HK-2 (cell line): ENCODE measurements around the gene KCNG1.
A peak's percentile ranks its signal among the peaks of the same experiment; 100 is the strongest.

ENCODE experiments used
- DNase-seq: peaks from one replicate; pipeline ENCODE4 v3.0.0-alpha.2; 2018; ENCODE audit not compliant: unreplicated experiment

Gene KCNG1

GRCh38 chr20:51014797-51015722 is 7.8 kb downstream of the KCNG1 start:
- peak; percentile 71 for DNase-seq

DNA sequence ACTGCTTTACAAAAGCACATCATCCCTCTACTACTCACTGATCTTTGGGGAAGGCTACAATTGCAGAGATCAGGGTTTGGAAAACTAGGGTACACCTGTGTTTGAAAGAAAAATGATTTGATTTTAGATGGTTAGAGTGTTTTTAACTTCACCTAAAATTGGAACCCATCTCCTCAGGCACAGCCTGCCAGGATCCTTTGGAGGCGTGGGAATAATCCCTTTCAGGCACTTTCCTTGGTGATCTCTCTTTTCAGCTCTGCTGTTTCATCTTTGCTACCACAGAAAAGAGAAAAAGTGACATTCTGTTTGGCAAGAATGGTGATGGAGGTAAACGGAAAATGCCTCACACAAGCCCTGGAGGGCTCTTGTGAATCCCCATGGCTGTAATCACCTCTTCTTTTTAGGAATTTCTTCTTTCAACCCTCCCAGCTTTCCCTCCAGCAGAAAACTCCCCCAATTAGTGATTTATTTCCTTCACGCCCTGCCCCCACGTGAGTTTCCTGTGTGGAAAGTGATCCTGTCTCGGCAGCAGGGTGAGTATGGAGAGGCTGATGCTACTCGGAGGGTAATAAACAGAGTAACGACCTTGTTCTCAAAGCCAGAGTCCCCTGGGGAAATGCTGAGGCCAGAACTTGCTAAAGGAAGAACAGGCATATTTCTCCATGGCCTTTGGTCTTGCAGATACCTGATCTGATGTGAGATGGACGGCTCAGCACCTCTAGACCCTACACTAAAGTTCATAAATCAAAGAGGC is 9.2 kb downstream of the KCNG1 start:
- no peak for DNase-seq

- no peak for DNase-seq
Observed at GRCh38 chr20:51012357-51012756, 10.6 kb downstream of the KCNG1 start.

DNA sequence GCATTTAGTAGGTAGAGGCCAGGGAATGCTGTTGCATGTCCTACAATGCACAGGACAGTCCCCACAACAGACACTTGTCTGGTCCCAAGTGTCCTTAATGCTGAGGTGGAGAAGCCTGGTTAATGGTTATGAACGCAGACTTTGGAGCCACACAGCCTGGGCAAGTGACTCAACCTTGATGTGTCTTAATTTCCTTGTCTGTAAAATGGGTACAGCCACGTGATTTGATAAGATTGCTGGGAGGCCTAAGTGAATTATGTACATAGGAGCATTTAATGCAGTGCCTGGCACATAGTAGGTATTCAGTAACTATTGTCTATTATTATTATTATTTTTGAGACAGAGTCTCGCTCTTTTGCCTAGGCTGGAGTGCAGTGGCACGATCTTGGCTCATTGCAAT is 11.4 kb downstream of the KCNG1 start:
- no peak for DNase-seq

DNA sequence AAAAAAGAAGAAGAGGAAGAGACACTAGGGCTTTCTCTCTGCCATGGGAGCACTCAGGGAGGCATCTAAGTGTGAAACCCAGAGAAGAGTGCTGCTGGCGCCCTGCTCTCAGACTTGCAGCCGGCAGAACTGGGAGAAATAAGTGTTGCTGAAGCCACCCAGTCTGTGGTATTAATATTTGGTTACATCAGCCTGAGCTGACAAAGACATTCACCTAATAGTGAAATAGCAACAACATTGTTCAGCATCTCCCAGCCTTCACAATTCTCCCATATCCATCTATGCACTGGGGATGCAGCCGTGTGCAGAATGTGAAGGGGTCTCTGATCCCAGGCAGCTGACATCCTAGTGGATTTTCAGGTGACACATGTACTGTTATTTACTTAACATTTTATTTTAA is 12.0 kb downstream of the KCNG1 start:
- no peak for DNase-seq

DNA sequence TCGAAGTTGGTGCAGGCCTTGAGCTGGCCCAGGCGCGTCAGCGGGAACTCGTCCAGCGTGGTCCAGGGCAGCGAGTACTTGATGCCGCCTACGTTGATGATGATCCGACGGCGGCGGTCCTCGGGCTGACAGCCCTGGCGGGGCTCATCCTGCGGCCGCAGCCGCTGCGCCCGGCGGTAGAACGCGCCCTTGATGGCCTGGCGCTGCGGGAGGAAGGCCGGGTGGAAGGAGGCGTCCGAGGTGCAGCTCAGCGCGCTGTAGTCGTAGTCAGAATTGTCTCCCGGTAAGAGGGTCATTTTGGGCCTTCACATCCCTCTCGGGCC is 12.9 kb downstream of the KCNG1 start:
- no peak for DNase-seq

DNA sequence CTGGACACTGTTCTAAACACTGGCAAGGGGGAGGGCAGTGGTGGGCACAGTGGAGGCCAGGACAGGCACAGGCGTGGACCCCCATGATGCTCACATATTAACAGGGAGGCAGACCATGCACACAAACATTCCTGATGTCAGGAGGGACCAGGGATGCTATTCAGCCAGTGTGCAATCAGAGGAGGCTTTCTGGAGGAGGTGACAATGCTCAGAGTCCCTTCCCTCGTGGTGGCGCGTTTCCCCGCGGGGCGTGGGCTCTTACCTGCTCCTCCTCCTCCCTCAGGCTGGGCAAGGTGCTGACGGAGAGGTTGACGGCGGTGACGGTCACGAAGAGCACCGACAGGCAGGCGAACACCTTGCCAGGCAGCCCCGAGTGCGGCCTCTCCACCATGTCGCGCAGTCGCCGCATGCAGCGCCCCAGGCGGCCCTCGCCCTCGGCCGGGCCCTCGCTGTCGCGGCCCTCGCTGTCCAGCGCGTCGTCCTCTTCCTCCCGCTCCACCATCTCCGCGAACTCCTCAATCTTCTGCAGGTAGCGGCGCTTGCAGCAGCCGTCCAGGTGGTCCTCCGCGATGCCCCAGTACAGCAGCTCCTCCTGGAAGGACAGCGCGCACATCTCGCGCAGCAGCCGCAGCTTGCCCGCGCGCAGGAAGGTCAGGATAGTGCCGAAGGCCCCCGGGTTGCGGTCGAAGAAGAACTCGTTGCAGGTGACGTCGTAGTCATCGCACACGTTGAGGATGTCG is 13.4 kb downstream of the KCNG1 start:
- no peak for DNase-seq

GRCh38 chr20:51008718-51009117 is 14.2 kb downstream of the KCNG1 start:
- DNase-seq = no peak

- DNase-seq = no peak
Observed at GRCh38 chr20:51005214-51005613, 17.7 kb downstream of the KCNG1 start.

GRCh38 chr20:51004781-51005180 is 18.1 kb downstream of the KCNG1 start:
- DNase-seq = no peak

DNA sequence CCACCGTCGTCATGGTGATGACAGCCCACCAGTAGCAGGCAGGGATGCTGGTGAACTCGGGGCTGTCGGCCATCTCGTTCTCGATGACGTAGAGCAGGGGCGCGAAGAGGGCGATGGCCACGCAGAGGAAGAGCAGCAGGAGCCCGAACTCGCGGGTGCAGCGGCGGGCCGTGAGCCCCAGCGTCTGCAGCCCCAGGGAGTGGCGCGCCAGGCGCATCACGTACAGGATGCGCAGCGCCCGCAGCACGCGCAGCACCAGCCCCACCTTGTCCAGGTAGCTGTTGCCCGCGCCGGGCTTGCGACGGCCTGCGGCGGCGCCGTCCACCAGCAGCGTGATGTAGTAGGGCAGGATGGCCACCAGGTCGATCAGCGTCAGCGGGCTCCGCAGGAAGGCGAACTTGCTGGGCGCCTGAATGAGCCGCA is 18.6 kb downstream of the KCNG1 start:
- no peak for DNase-seq

DNA sequence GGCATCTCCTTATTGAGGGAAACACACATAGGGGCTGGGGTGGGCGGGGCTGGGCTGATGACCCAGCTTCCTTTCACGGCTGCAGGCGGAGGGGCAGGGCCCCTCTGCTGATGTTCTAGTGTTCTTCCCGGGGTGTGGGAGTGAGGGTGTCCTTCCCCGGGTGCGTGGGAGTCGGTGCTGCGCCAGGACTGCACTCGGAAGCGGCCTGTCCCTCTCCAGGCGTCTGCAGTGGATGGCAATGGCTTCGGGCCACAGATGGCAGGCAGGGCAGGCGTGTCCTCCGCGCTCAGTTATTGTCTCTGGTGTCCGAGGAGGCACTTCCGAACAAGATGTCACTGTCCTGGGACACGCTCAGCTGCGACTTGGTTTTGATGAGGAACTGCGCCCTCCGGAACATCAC is 19.2 kb downstream of the KCNG1 start:
- no peak for DNase-seq

GRCh38 chr20:51002633-51003032 is 20.3 kb downstream of the KCNG1 start:
- DNase-seq = no peak

DNA sequence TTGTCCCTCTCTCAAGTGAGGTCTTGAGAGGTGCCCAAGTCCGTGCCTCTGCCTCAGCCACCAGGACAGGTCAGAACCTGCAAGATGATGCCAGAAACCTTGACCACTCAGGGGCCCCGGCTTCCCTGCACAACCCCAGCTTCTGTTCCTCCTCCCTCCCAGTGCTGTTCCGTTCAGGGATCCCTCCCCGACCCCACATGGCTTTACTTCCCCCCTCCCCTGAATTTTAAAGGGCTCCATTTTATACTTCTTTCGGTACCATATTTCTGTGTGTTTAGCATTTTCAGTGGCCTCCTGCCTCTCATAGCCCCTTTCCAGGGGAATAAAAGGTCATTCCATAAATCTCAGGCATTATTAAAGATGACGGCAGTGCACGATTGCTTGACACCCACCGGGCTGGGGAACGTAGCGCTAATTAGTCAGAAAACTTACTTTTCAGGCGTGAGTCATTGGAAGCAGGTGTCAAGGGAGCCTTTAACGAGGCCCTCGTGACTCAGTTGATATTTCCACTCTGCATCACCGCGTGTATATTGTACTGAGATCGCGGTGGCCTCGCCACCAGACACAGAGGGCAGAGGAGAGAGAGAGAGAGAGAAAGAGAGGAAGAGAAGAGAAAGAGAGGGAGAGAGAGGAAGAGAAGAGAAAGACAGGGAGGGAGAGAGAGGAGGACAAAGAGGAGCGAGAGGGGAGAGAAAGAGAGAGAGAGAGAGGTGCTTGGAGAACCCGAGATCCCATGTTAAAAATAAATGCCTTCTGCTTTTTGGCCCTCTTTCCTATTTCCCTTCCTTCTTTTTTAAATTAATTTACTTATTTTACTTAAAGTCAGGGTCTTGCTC is 21.3 kb downstream of the KCNG1 start:
- DNase-seq = no peak

DNA sequence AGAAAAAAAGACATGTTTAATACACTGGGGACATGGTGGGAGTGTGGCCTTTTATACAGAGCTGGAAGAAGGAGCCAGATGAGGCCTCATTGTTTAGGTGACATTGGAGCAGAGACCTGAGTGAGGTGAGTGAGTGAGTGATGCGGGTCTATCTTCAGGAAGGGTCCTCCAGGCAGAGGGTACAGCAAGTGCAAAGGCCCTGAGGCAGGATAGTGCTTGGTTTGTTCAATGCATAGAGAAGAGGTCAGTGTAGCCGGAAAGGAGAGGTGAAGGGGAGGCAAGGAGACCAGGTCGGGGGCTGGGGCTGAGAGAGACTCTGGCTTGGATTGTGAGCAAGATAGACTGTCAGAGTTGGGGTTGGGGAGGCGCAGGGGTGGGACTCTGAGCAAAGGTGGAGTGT is 23.6 kb downstream of the KCNG1 start:
- no peak for DNase-seq

- no peak for DNase-seq
Observed at GRCh38 chr20:50996901-50997865, 25.7 kb downstream of the KCNG1 start.

GRCh38 chr20:50995506-50995905 is 27.4 kb downstream of the KCNG1 start:
- no peak for DNase-seq

- DNase-seq = no peak
Observed at GRCh38 chr20:50993876-50994275, 29.0 kb downstream of the KCNG1 start.

DNA sequence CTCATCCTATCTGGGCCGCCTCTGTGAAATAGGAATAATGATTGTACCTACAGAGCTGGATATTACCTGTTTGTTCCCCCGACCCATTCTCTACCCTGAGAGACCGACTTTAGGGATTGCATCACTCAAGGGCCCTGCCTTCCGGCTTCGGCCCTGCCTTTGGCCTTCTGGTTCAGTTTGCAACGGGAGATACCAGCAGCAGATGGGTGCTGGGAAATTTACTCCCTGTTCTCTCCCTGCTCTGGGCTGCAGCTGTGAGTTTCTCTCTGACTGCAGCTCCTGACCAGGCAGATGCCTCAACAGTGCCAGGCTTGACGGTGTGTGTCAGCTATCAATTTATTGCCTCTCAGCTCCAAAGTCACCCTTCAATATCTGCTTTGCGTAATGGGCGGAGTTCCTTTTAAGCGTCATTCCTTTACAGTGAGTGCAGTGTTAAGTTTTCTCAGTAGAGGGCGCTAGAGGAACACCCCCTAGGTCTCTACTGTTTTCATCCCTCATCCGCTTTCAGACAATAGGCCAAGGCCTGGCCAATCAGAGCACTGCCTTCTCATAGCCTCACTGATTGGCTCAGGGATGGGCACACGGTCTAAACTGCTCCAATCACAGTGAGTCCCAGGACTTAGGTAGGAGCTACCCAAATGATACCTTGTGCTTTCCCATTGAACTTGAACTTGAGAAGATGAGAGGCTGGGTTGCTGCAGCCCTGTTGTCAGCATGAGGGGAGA is 30.0 kb downstream of the KCNG1 start:
- peak; percentile 42 for DNase-seq

- no peak for DNase-seq
Observed at GRCh38 chr20:50992336-50992732, 30.6 kb downstream of the KCNG1 start.
